Astrocyte (in vitro differentiated cells and primary cell): ENCODE measurements around the gene VEGFD.

ENCODE experiments used
- EZH2 ChIP-seq: IDR thresholded peaks from 2 replicates; pipeline ENCODE4 v1.6.1; 2012; ENCODE audit warnings: mild to moderate bottlenecking, low read length, inconsistent platforms; ENCODE audit not compliant: insufficient read depth
- TF ChIP-seq, protein P1 (sequence below): IDR thresholded peaks from 2 replicates; pipeline ENCODE4 v1.5.1; 2011; ENCODE audit warnings: low read depth, mild to moderate bottlenecking, inconsistent platforms, low read length, moderate library complexity; ENCODE audit not compliant: insufficient read depth

DNA sequence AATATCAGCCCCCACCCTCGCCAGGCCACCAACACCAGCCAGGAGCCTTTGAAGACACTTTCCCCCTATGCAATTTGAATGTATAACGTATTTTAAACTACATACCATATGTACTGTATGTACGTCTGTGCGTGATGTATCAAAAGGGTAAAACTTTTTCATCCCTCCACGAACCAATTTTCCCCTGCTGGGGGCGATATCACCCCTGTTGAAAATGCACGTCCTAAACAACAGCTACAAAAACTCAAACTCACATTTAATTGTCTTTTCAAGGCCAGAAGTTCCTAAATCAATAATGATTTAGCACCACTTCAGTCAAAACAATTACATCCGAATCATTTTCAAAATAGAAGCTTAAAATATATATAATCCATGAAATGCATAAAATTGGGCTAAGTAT lies 1.4 kb downstream of the VEGFD start:
- TF ChIP-seq, protein P1, sequence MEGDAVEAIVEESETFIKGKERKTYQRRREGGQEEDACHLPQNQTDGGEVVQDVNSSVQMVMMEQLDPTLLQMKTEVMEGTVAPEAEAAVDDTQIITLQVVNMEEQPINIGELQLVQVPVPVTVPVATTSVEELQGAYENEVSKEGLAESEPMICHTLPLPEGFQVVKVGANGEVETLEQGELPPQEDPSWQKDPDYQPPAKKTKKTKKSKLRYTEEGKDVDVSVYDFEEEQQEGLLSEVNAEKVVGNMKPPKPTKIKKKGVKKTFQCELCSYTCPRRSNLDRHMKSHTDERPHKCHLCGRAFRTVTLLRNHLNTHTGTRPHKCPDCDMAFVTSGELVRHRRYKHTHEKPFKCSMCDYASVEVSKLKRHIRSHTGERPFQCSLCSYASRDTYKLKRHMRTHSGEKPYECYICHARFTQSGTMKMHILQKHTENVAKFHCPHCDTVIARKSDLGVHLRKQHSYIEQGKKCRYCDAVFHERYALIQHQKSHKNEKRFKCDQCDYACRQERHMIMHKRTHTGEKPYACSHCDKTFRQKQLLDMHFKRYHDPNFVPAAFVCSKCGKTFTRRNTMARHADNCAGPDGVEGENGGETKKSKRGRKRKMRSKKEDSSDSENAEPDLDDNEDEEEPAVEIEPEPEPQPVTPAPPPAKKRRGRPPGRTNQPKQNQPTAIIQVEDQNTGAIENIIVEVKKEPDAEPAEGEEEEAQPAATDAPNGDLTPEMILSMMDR: no peak
- no peak for TF ChIP-seq EZH2
